ENCODE data around the gene ACSF3.

DNA sequence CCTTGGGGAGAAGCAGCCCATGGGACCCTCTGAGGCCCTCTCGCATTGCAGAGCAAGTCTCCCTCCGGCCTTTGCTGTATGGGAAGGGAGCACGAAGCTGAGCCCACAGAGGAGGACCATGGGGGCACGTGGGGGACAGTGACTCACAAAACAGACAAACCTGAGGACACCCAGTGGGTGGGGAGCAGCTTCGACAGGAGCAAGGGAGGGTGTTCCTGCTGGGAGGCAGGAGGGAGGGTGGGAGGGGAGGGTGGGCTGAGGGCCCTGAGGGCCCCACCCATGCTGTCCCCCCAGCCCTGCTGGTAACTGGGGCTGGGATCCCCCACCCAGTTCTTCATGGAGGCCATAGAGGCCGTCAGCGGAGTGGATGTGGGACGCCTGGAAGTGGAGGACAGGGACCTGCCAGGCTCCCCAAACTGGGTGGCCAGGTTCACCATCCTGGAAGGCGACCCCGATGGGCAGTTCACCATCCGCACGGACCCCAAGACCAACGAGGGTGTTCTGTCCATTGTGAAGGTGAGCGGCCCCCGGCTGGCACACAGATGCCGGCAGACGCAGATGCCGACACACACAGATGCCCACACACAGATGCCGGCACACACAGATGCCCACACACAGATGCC lies 94.2 kb downstream of the ACSF3 start:
- TF ChIP-seq, protein P1, sequence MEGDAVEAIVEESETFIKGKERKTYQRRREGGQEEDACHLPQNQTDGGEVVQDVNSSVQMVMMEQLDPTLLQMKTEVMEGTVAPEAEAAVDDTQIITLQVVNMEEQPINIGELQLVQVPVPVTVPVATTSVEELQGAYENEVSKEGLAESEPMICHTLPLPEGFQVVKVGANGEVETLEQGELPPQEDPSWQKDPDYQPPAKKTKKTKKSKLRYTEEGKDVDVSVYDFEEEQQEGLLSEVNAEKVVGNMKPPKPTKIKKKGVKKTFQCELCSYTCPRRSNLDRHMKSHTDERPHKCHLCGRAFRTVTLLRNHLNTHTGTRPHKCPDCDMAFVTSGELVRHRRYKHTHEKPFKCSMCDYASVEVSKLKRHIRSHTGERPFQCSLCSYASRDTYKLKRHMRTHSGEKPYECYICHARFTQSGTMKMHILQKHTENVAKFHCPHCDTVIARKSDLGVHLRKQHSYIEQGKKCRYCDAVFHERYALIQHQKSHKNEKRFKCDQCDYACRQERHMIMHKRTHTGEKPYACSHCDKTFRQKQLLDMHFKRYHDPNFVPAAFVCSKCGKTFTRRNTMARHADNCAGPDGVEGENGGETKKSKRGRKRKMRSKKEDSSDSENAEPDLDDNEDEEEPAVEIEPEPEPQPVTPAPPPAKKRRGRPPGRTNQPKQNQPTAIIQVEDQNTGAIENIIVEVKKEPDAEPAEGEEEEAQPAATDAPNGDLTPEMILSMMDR (conservative IDR thresholded peaks at IDR 0.05; ENCODE audit: low read depth, low read length), result no peak
- TF ChIP-seq EZH2 (IDR thresholded peaks at IDR 0.05; ENCODE audit: low read length, unreplicated experiment), result no peak
